ENCODE measurements around the gene LMX1B.
A peak's percentile ranks its signal among the peaks of the same experiment; 100 is the strongest.
"Not testable (repeated sequence)": the region's sequence is repeated elsewhere in the genome, so short reads cannot be mapped to it uniquely, and the experiment has no call there.

The LMX1B gene

GRCh38 chr9:126722922-126723806, 109.4 kb downstream of the LMX1B start:
- peak overlapping the region in 1 of 2 donors; percentile 39 for H3K9ac ChIP-seq (ENCODE audit: low read depth in 1 of 2, low read length in 2 of 2)

GRCh38 chr9:126723807-126724172, 110.1 kb downstream of the LMX1B start:
- Histone ChIP-seq H3K4me3 (ENCODE audit: low read depth in 1 of 2, low read length in 2 of 2) (peak overlapping the region in 1 of 2 donors; percentile 12), H3K4me1 (ENCODE audit: control insufficient read depth in 1 of 2, insufficient read depth in 2 of 2, low read length in 2 of 2) (peaks cover 0 to 22% of the 10 kb centered on the region in 2 donors), H3K36me3 (ENCODE audit: control insufficient read depth in 1 of 2, insufficient read depth in 2 of 2, low read length in 2 of 2) (no peaks in the 10 kb centered on the region), H3K9me3 (ENCODE audit: control insufficient read depth in 1 of 2, low read length in 2 of 2) (no peaks in the 10 kb centered on the region), H3K27me3 (ENCODE audit: control insufficient read depth in 1 of 2, insufficient read depth in 2 of 2, low read length in 2 of 2) (peaks cover 25 to 32% of the 10 kb centered on the region in 2 donors), H3K9ac (ENCODE audit: low read depth in 1 of 2, low read length in 2 of 2) (no peak overlapping the region), H3K27ac (ENCODE audit: low read depth, low read length) (no peak overlapping the region)

More at GRCh38 chr9:126722922-126723806, 109.4 kb downstream of the LMX1B start:
- H3K27me3 ChIP-seq (ENCODE audit: control insufficient read depth in 1 of 2, insufficient read depth in 2 of 2, low read length in 2 of 2), result peaks cover 25 to 32% of the 10 kb centered on the region in 2 donors
- H3K36me3 ChIP-seq (ENCODE audit: control insufficient read depth in 1 of 2, insufficient read depth in 2 of 2, low read length in 2 of 2), result no peaks in the 10 kb centered on the region
- H3K4me1 ChIP-seq (ENCODE audit: control insufficient read depth in 1 of 2, insufficient read depth in 2 of 2, low read length in 2 of 2), result peaks cover 0 to 22% of the 10 kb centered on the region in 2 donors
- no peaks in the 10 kb centered on the region for H3K9me3 ChIP-seq (ENCODE audit: control insufficient read depth in 1 of 2, low read length in 2 of 2)
- H3K4me3 ChIP-seq (ENCODE audit: low read depth in 1 of 2, low read length in 2 of 2), result peak overlapping the region; percentile 12 to 52
- H3K27ac ChIP-seq (ENCODE audit: low read depth, low read length), result peak overlapping the region; percentile 78

GRCh38 chr9:126724226-126724625, 110.5 kb downstream of the LMX1B start:
- Histone ChIP-seq H3K9ac (ENCODE audit: low read depth in 1 of 2, low read length in 2 of 2) (no peak overlapping the region), H3K27ac (ENCODE audit: low read depth, low read length) (no peak overlapping the region), H3K27me3 (ENCODE audit: control insufficient read depth in 1 of 2, insufficient read depth in 2 of 2, low read length in 2 of 2) (peaks cover 25 to 32% of the 10 kb centered on the region in 2 donors), H3K9me3 (ENCODE audit: control insufficient read depth in 1 of 2, low read length in 2 of 2) (no peaks in the 10 kb centered on the region), H3K4me1 (ENCODE audit: control insufficient read depth in 1 of 2, insufficient read depth in 2 of 2, low read length in 2 of 2) (peaks cover 0 to 22% of the 10 kb centered on the region in 2 donors), H3K36me3 (ENCODE audit: control insufficient read depth in 1 of 2, insufficient read depth in 2 of 2, low read length in 2 of 2) (no peaks in the 10 kb centered on the region), H3K4me3 (ENCODE audit: low read depth in 1 of 2, low read length in 2 of 2) (no peak overlapping the region)

GRCh38 chr9:126725485-126725884, 111.8 kb downstream of the LMX1B start:
- not testable (repeated sequence) for H3K9ac ChIP-seq (ENCODE audit: low read depth in 1 of 2, low read length in 2 of 2); H3K36me3 ChIP-seq (ENCODE audit: control insufficient read depth in 1 of 2, insufficient read depth in 2 of 2, low read length in 2 of 2); H3K4me3 ChIP-seq (ENCODE audit: low read depth in 1 of 2, low read length in 2 of 2); H3K27ac ChIP-seq (ENCODE audit: low read depth, low read length); H3K9me3 ChIP-seq (ENCODE audit: control insufficient read depth in 1 of 2, low read length in 2 of 2)
- peaks cover 0 to 14% of the 10 kb centered on the region in 2 donors for H3K4me1 ChIP-seq (ENCODE audit: control insufficient read depth in 1 of 2, insufficient read depth in 2 of 2, low read length in 2 of 2)
- H3K27me3 ChIP-seq (ENCODE audit: control insufficient read depth in 1 of 2, insufficient read depth in 2 of 2, low read length in 2 of 2), result peaks cover 23 to 25% of the 10 kb centered on the region in 2 donors

GRCh38 chr9:126728210-126728609, 114.5 kb downstream of the LMX1B start:
- H3K9me3 ChIP-seq (ENCODE audit: control insufficient read depth in 1 of 2, low read length in 2 of 2); H3K36me3 ChIP-seq (ENCODE audit: control insufficient read depth in 1 of 2, insufficient read depth in 2 of 2, low read length in 2 of 2); H3K27ac ChIP-seq (ENCODE audit: low read depth, low read length); H3K4me1 ChIP-seq (ENCODE audit: control insufficient read depth in 1 of 2, insufficient read depth in 2 of 2, low read length in 2 of 2); H3K4me3 ChIP-seq (ENCODE audit: low read depth in 1 of 2, low read length in 2 of 2); H3K9ac ChIP-seq (ENCODE audit: low read depth in 1 of 2, low read length in 2 of 2): not testable (repeated sequence)
- H3K27me3 ChIP-seq (ENCODE audit: control insufficient read depth in 1 of 2, insufficient read depth in 2 of 2, low read length in 2 of 2), result peaks cover 14 to 17% of the 10 kb centered on the region in 2 donors

GRCh38 chr9:126730592-126730991, 116.9 kb downstream of the LMX1B start:
- not testable (repeated sequence) for H3K4me3 ChIP-seq (ENCODE audit: low read depth in 1 of 2, low read length in 2 of 2); H3K9me3 ChIP-seq (ENCODE audit: control insufficient read depth in 1 of 2, low read length in 2 of 2); H3K27ac ChIP-seq (ENCODE audit: low read depth, low read length); H3K27me3 ChIP-seq (ENCODE audit: control insufficient read depth in 1 of 2, insufficient read depth in 2 of 2, low read length in 2 of 2); H3K36me3 ChIP-seq (ENCODE audit: control insufficient read depth in 1 of 2, insufficient read depth in 2 of 2, low read length in 2 of 2); H3K9ac ChIP-seq (ENCODE audit: low read depth in 1 of 2, low read length in 2 of 2); H3K4me1 ChIP-seq (ENCODE audit: control insufficient read depth in 1 of 2, insufficient read depth in 2 of 2, low read length in 2 of 2)

- Histone ChIP-seq H3K4me3 (ENCODE audit: low read depth in 1 of 2, low read length in 2 of 2) (no peak overlapping the region), H3K36me3 (ENCODE audit: control insufficient read depth in 1 of 2, insufficient read depth in 2 of 2, low read length in 2 of 2) (no peaks in the 10 kb centered on the region), H3K27me3 (ENCODE audit: control insufficient read depth in 1 of 2, insufficient read depth in 2 of 2, low read length in 2 of 2) (no peaks in the 10 kb centered on the region), H3K9ac (ENCODE audit: low read depth in 1 of 2, low read length in 2 of 2) (no peak overlapping the region), H3K27ac (ENCODE audit: low read depth, low read length) (no peak overlapping the region), H3K9me3 (ENCODE audit: control insufficient read depth in 1 of 2, low read length in 2 of 2) (peaks cover 0 to 13% of the 10 kb centered on the region in 2 donors), H3K4me1 (ENCODE audit: control insufficient read depth in 1 of 2, insufficient read depth in 2 of 2, low read length in 2 of 2) (no peaks in the 10 kb centered on the region)
Observed at GRCh38 chr9:126733005-126733404, 119.3 kb downstream of the LMX1B start.

GRCh38 chr9:126734877-126735276, 121.1 kb downstream of the LMX1B start:
- peaks cover 0 to 13% of the 10 kb centered on the region in 2 donors for H3K9me3 ChIP-seq (ENCODE audit: control insufficient read depth in 1 of 2, low read length in 2 of 2)
- no peaks in the 10 kb centered on the region for H3K27me3 ChIP-seq (ENCODE audit: control insufficient read depth in 1 of 2, insufficient read depth in 2 of 2, low read length in 2 of 2)
- H3K4me1 ChIP-seq (ENCODE audit: control insufficient read depth in 1 of 2, insufficient read depth in 2 of 2, low read length in 2 of 2), result no peaks in the 10 kb centered on the region
- H3K36me3 ChIP-seq (ENCODE audit: control insufficient read depth in 1 of 2, insufficient read depth in 2 of 2, low read length in 2 of 2), result no peaks in the 10 kb centered on the region
- H3K9ac ChIP-seq (ENCODE audit: low read depth in 1 of 2, low read length in 2 of 2), result no peak overlapping the region
- H3K4me3 ChIP-seq (ENCODE audit: low read depth in 1 of 2, low read length in 2 of 2), result no peak overlapping the region
- H3K27ac ChIP-seq (ENCODE audit: low read depth, low read length), result no peak overlapping the region

GRCh38 chr9:126735482-126735881, 121.8 kb downstream of the LMX1B start:
- Histone ChIP-seq H3K27me3 (ENCODE audit: control insufficient read depth in 1 of 2, insufficient read depth in 2 of 2, low read length in 2 of 2) (no peaks in the 10 kb centered on the region), H3K4me1 (ENCODE audit: control insufficient read depth in 1 of 2, insufficient read depth in 2 of 2, low read length in 2 of 2) (no peaks in the 10 kb centered on the region), H3K4me3 (ENCODE audit: low read depth in 1 of 2, low read length in 2 of 2) (no peak overlapping the region), H3K9me3 (ENCODE audit: control insufficient read depth in 1 of 2, low read length in 2 of 2) (peaks cover 0 to 13% of the 10 kb centered on the region in 2 donors), H3K27ac (ENCODE audit: low read depth, low read length) (no peak overlapping the region), H3K36me3 (ENCODE audit: control insufficient read depth in 1 of 2, insufficient read depth in 2 of 2, low read length in 2 of 2) (no peaks in the 10 kb centered on the region), H3K9ac (ENCODE audit: low read depth in 1 of 2, low read length in 2 of 2) (no peak overlapping the region)

GRCh38 chr9:126738553-126738952, 124.8 kb downstream of the LMX1B start:
- no peaks in the 10 kb centered on the region for H3K36me3 ChIP-seq (ENCODE audit: control insufficient read depth in 1 of 2, insufficient read depth in 2 of 2, low read length in 2 of 2)
- peaks cover 0 to 13% of the 10 kb centered on the region in 2 donors for H3K9me3 ChIP-seq (ENCODE audit: control insufficient read depth in 1 of 2, low read length in 2 of 2)
- H3K27me3 ChIP-seq (ENCODE audit: control insufficient read depth in 1 of 2, insufficient read depth in 2 of 2, low read length in 2 of 2), result peaks cover 0 to 5% of the 10 kb centered on the region in 2 donors
- H3K4me1 ChIP-seq (ENCODE audit: control insufficient read depth in 1 of 2, insufficient read depth in 2 of 2, low read length in 2 of 2), result no peaks in the 10 kb centered on the region
- H3K27ac ChIP-seq (ENCODE audit: low read depth, low read length), result no peak overlapping the region
- no peak overlapping the region for H3K4me3 ChIP-seq (ENCODE audit: low read depth in 1 of 2, low read length in 2 of 2)
- H3K9ac ChIP-seq (ENCODE audit: low read depth in 1 of 2, low read length in 2 of 2), result no peak overlapping the region
